Peyer's patch (tissue), 4 donors: ENCODE data around the gene PTBP1.

Experiments
- CTCF ChIP-seq, 6 experiments: fragments of 450-650 bp in 4 of 6; fragments of 200-600 bp in 2 of 6; sonication (generic) in 1 of 6; IDR thresholded peaks; one replicate each; pipeline ENCODE4 v1.5.1; 2017 to 2019; ENCODE audit warnings: antibody characterized with exemption in 6 of 6, mild to moderate bottlenecking in 3 of 6, moderate library complexity in 1 of 6
- POLR2A ChIP-seq, 2 donors: fragments of 450-650 bp; IDR thresholded peaks; one replicate each; pipeline ENCODE4 v1.5.1; 2017; ENCODE audit warnings: antibody characterized with exemption in 2 of 2, mild to moderate bottlenecking in 2 of 2, moderate library complexity in 2 of 2

GRCh38 chr19:806815-807421 is 9.7 kb downstream of the PTBP1 start:
- no peak for TF ChIP-seq POLR2A (IDR thresholded peaks at IDR 0.05)
- no peak for TF ChIP-seq CTCF (IDR thresholded peaks at IDR 0.05)
